B cell (primary cell): Measurements from ENCODE around the gene DCBLD2.

Experiments
- EZH2 ChIP-seq: IDR thresholded peaks from 2 replicates; pipeline ENCODE4 v1.6.1; 2012; ENCODE audit warnings: borderline replicate concordance, low read depth, mild to moderate bottlenecking, moderate library complexity, low read length; ENCODE audit not compliant: insufficient read depth, poor library complexity, severe bottlenecking
- TF ChIP-seq, protein P1 (sequence below): fragments of 200-600 bp; IDR thresholded peaks from one replicate; pipeline ENCODE4 v1.8.0; 2022; ENCODE audit warnings: antibody characterized with exemption, mild to moderate bottlenecking

DNA sequence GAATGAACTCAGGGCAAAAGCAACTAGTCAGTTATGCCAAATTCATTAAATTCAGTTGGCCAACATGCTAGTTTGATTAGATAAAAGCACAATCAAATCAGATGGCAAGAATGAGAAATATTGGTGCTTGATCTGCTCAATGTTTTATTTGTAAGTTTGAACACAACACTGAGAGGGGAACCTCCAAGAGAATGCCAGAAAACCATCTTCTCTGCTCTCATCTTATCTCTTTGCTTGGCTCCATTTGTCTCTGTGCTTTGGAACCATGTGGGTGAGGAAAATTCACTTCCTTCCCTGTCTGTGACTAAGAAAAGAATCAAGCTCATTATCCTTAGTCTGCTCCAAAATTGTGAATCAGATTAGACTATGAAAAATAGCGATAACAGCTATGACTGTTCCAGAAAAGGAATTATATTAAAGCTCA lies 43.6 kb upstream of the DCBLD2 start:
- TF ChIP-seq, protein P1, sequence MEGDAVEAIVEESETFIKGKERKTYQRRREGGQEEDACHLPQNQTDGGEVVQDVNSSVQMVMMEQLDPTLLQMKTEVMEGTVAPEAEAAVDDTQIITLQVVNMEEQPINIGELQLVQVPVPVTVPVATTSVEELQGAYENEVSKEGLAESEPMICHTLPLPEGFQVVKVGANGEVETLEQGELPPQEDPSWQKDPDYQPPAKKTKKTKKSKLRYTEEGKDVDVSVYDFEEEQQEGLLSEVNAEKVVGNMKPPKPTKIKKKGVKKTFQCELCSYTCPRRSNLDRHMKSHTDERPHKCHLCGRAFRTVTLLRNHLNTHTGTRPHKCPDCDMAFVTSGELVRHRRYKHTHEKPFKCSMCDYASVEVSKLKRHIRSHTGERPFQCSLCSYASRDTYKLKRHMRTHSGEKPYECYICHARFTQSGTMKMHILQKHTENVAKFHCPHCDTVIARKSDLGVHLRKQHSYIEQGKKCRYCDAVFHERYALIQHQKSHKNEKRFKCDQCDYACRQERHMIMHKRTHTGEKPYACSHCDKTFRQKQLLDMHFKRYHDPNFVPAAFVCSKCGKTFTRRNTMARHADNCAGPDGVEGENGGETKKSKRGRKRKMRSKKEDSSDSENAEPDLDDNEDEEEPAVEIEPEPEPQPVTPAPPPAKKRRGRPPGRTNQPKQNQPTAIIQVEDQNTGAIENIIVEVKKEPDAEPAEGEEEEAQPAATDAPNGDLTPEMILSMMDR: no peak
- no peak for TF ChIP-seq EZH2
